Erythroblast (primary cell): ENCODE data around the gene ZCCHC14.

ENCODE experiments used
- GATA1 ChIP-seq: IDR thresholded peaks from 2 replicates; pipeline ENCODE4 v1.6.1; 2011; ENCODE audit warnings: low read depth, mild to moderate bottlenecking, control low read depth, low read length, moderate library complexity
- POLR2A ChIP-seq: IDR thresholded peaks from 2 replicates; pipeline ENCODE4 v1.6.1; 2011; ENCODE audit warnings: mild to moderate bottlenecking, low read length

DNA sequence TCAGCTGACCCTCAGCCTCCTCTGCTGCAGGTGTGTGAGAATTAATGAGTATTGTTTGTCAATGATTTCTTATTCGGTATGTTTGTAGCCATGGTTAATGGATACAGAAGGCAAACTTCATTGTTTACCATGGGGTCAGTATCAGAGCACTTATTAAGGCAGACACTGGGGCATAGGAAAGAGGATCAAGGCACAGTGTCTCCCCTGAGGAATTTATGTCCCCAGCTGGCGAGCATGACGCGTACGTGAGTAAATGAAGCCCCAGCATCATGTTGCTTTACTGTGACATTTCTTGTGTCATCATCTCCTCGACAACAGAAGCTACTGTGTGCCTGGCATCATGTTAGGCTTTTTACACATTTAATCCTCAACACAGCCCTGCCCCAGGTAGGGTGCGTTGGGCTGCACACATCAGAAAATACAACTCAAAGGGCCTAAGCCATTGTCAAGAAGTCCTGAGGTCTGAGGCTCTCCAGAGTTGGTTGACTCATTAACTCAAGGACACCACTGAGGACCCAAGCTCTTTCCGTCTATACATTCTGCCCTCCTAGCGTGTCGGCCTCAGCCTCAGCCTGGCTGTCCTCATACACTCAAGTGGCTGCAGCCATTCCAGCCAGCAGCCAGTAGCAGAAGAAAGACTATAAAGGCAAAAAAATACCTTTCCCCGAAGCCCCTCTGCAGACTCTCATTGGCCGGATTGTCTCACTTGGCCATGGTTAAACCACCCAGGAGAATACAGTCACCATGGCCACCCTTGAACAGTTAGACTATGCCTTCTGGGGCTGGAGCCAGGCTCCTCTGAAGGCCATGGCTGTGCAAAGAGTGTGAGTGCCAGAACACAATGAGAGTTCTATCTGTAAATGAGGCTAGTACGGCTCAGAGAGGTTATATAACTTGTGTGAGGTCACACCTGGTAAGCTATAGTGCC is 13.9 kb upstream of the ZCCHC14 start:
- TF ChIP-seq POLR2A = no peak
- no peak for TF ChIP-seq GATA1
